Neural cell (in vitro differentiated cells): ENCODE data around the gene MLX.

ENCODE experiments used
- CTCF ChIP-seq: fragments of 450-650 bp; IDR thresholded peaks from 2 replicates; pipeline ENCODE4 v1.5.1; 2014; ENCODE audit warnings: antibody characterized with exemption, mild to moderate bottlenecking, moderate library complexity; ENCODE audit not compliant: poor library complexity, severe bottlenecking
- EZH2 ChIP-seq: fragments of 200-600, 300-800 bp; shearing (Covaris generic), sonication (generic); IDR thresholded peaks from 2 replicates; pipeline ENCODE4 v1.6.1; 2014; ENCODE audit warnings: antibody characterized with exemption, low read length, borderline replicate concordance, mild to moderate bottlenecking; ENCODE audit not compliant: insufficient read depth, poor library complexity, severe bottlenecking
- POLR2AphosphoS5 ChIP-seq: IDR thresholded peaks from 2 replicates; pipeline ENCODE4 v1.6.1; 2012
- RAD21 ChIP-seq: fragments of 450-650 bp; conservative IDR thresholded peaks from 2 replicates; pipeline ENCODE4 v1.6.1; 2014; ENCODE audit warnings: antibody characterized with exemption, mild to moderate bottlenecking, moderate library complexity
- REST ChIP-seq: IDR thresholded peaks from 2 replicates; pipeline ENCODE4 v1.6.1; 2012; ENCODE audit warnings: borderline replicate concordance

GRCh38 chr17:42566883-42567573 lies at the start of gene MLX:
- TF ChIP-seq CTCF (peak; percentile 17), REST (peak; percentile 35), EZH2 (no peak), POLR2AphosphoS5 (peak; percentile 90), RAD21 (no peak)
